Umbilical cord (tissue), 2 donors: ENCODE results near the gene FIGNL2. TPM values are rescaled to one million over a fixed set of nuclear protein-coding genes. Genes with fewer than 3 reads are reported as not detected.
A peak's percentile ranks its signal among the peaks of the same experiment; 100 is the strongest.
"Not testable (repeated sequence)": the region's sequence is repeated elsewhere in the genome, so short reads cannot be mapped to it uniquely, and the experiment has no call there.

Experiments used
- DNase-seq: peaks from one replicate; pipeline ENCODE4 v3.0.0-alpha.2; 2015; ENCODE audit warnings: low spot score
- total RNA-seq: library from RNA; depleted of rRNA; stranded (reverse); fragments of >200 nt; gene quantifications from one replicate; pipeline ENCODE4 v1.2.3, GENCODE V29; 2014; ENCODE audit warnings: low replicate concordance; ENCODE audit not compliant: insufficient read depth

Gene FIGNL2
- total RNA-seq, 1 donor from 2014 or later: 0.48 TPM

- DNase-seq: no peak
Measured at GRCh38 chr12:51818086-51818485, 30.4 kb downstream of the FIGNL2 start.

- no peak for DNase-seq
Measured at GRCh38 chr12:51817027-51817953, 31.2 kb downstream of the FIGNL2 start.

DNA sequence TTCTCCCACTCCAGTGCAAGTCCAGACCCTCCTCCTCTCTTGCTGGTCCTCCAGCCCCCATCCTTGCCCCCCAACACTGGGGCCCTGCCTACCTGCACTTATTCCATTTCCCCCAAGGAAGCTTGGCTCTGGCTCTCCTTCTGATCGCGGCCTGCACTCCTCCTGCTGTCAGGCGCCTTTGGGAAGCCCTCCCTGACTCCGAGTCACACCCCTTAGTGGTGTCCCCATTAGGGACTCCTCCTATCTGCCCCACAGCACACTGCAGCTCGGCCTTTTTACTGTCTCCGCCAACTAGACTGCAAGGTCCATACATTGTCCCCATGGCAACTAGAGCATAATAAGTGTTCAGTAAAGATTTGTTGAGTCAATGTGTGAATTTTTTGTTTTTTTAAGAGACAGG is 32.9 kb downstream of the FIGNL2 start:
- DNase-seq: no peak

DNA sequence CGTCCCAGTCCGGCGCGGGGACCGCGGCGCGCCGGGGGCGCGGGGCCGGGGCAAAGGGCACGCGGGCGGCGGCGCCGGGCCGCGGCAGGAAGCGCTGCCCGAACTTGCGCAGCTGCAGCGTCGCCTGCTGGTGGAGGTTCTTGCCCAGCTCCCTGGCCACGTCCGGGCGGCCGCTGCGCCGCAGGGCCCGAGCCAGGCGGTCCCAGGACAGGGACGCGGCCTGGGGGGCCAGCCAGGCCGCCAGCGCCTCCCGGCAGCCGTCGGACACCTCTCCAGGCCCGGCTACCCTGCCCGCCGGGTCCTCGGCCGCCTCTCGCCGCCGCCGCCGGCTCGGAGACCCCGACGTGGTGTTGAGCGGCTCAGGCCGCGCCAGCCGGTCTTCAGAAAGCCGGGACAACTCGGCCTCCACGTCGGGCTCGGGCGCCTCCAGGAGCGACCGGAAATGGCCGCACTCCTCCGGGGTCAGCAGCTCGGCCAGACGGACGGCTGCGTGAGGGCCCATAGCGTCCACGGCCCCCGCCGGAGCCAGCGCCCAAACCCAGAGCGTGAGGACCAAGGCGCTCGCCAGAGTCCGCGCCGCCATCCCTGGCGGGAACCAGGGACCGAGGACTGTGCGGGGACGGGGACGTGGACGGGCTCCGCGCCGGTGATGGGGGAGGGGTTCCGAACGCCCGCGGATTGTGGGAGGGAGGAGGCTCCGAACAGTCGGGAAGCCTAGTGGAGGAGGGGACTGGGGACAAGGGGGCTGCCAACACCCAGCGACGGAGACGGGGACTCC is 34.0 kb downstream of the FIGNL2 start:
- peak; percentile 76 for DNase-seq

DNA sequence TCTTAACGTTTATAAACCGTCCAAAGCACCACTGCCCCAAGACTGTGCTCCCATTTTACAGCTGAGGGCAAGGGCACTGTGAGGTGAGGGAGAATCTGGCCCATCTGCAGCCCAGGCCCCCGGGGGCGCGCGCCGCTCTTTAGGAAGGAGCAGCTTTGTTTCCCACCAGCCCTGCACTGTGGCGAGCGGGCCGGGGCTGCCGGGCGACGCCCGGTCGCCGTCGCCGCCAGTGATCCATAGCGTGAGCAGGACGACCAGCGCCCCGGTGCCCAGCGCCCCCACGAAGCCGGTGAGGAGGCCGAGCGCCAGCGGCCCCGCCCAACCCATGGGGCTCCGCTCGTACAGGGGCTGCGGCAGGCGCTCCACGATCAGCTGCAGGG is 34.6 kb downstream of the FIGNL2 start:
- DNase-seq: no peak

DNA sequence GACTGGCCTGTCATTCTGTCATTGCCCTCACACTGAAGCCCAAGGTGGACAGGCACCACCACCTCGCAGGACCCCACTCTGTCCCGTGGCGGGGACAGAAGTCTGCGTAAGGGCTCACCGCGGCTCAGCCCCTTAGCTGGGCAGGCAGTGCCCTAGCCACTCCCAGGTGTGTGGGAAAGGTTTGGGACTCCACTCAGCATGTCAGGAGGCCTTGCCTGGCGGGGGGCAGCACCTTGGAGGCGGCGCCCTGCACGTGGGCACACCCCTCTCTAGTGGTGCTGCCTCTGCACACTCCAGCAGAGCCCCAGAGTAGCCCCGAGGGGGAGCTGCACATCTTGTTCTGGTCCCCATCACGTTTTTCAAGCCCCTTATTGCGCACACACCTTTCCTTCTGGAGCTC is 35.6 kb downstream of the FIGNL2 start:
- DNase-seq: no peak

DNA sequence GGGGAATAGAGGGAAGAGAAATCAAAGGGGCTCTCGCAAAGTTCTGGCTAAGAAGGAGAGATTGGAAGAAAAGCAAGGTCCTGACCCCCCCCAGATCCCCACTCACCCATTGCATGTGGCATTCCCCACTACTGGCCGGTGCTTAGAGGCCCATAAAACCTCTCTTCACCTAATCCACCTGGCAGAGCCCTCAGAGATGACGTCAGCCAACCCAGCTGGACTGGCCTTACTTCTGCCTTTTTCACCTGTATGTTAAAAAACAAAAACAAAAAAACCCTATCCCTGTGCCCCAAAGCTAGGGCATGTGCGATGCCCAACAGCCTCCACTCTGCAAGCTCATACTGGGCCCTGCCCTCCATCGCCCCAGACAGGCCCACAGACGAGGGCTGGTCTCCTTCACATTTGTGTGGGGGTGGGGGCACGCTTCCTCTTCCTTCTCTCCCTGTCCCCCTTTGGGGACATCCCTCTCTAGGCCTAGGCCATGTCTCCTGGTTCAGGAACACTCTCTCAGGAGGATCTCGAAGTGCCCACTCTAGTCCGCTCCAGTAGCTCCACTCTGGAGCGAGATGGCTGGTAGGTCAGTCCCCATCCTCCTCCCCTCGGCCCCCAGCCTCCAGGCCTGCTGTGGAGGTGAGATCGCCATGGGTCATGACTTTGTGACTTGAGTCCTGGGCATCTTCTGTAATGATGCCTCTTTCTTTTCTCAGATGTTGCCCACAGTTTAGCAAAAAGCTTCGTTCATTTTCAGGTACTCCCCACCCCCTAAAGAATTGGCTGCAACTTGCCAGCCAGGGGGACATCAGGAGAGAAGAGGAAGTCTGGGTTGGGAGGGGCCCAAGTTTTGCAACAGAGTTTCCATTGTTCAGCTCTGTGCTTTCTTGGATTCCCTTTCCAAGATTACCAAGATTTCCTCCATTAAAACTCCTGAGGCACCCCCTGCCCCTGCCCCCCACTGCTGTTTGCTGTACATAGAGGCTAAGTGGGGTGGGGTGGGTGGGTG is 37.0 kb downstream of the FIGNL2 start:
- no peak for DNase-seq

- no peak for DNase-seq
Measured at GRCh38 chr12:51809193-51809592, 39.3 kb downstream of the FIGNL2 start.

GRCh38 chr12:51806896-51807295 is 41.6 kb downstream of the FIGNL2 start:
- no peak for DNase-seq

DNA sequence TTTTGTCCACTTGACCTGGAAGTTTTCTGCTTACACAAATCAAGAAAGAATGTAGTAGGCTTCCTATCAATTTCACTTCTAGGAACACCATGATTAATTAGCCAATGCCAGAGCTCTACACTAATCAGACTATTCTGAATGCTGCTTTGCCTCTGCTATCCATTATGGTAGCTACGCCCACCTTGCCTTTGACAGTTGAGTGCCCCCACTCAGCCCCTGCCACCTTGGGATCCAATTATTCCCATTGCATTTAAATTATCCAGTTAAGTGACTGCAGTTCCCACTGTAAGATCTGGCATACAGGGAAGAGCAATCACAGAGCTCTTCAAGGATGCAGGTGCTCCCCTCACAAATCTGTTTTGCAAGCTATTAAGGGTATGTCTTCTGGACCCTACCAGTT is 47.5 kb downstream of the FIGNL2 start:
- no peak for DNase-seq

- DNase-seq: no peak
Measured at GRCh38 chr12:51798501-51798900, 50.0 kb downstream of the FIGNL2 start.

DNA sequence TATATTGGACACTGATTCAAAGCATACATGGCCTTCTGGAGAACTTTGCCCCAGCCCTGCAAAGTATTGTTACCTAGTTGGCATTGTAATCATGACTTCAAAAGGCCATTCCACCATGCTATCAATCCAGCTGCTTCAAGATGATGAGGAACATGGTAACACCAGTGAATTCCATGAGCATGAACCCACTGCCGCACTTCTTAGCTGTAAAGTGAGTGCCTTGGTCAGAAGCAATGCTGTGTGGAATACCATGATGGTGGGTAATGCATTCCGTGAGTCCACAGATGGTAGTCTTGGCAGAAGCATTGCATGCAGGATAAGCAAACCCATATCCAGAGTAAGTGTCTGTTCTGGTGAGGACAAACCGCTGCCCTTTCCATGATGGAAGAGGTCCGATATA is 50.5 kb downstream of the FIGNL2 start:
- DNase-seq: not testable (repeated sequence)

DNA sequence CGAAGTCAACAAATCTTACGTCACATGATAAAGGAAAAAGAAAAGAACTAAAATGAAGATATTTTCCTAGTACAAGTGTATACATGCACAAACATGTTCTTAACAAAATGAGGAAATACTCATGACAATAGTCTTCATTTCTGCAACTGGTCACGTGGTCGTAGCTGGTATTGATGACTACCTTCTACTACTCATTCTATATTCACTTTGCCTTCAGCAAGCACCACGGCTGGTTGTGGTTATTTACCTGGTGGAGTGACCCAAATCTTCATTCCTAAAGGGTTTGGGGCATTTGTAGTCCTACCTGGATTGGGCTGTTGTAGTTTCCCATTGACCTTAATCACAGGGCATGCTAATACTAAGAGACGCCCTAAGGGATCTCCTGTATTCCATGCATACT is 51.2 kb downstream of the FIGNL2 start:
- no peak for DNase-seq

- no peak for DNase-seq
Measured at GRCh38 chr12:51793201-51793600, 55.3 kb downstream of the FIGNL2 start.

- DNase-seq: no peak
Measured at GRCh38 chr12:51792417-51792816, 56.1 kb downstream of the FIGNL2 start.

DNA sequence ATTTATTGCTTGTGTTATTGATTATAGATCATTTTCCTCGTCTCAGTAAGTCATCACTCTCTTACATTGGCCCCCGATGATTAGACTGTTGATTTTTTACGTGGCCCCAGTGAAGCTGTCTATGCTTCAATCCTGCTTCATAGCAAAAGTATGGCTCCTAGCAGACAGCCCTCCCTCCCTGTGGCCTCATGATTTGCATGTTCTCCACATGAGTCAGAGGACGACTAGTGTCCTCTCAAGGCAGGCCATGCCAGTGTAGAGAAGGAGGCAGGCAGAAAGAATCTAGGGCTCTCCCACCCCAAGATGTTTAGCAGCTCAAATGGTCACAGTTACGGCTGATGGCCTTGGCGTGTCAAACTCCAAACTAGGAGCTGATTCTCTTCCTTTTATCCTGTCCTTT is 59.6 kb downstream of the FIGNL2 start:
- DNase-seq: no peak

- no peak for DNase-seq
Measured at GRCh38 chr12:51785906-51786305, 62.6 kb downstream of the FIGNL2 start.

DNA sequence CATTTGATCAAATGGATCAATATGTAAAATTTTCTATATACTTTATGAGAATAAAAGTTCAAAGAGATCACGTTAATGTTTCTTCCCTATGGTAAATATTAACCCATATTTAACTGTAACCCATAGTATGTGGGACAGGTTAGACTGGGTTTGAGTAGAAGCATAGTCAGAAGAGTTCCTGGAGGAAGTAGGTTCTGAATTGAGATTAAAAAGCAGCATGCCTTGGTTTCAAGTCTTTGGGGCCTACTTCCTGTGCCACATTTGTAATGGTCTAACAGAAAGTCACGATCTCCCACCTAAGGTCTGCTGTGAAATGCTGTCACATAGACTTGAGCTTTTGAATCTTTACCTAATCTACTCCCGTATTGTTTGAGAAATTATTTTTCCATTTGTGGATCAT is 63.8 kb downstream of the FIGNL2 start:
- no peak for DNase-seq

DNA sequence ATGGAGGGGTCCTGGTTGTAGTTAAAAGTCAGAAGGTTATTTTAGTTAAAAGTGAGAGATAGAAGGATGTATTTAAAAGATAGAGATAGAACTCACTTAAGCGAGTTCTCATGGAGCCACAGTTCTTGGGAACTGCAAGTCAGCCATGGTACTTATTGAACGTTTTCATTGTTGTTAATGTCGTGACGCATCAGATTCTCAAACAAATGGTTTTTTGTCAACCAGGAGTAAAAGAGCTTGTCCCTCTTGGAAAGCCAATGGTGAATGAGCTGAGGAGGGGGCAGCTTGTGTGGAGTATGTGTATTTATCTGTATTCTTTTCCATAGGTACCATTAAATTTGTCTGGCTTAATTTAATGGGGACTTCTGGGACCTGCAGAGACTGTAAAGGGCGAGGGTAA is 68.6 kb downstream of the FIGNL2 start:
- DNase-seq: no peak

DNA sequence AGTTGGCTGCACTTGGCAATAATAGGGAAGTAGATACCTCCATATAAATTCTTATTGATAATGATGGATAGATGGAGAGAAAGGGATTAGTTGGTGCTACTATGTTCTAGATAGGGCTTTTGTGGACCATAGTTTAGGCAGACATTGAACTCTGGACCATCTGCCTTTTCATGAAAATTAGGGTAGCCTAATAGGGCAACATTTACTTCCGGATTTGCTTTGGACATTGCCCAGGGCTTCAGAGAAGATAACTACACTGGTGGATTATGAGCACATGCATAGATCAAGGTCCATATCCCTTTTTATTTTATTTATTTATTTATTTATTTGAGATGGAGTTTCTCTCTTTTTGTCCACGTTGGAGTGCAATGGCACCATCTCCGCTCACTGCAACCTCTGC is 70.5 kb downstream of the FIGNL2 start:
- DNase-seq: no peak

DNA sequence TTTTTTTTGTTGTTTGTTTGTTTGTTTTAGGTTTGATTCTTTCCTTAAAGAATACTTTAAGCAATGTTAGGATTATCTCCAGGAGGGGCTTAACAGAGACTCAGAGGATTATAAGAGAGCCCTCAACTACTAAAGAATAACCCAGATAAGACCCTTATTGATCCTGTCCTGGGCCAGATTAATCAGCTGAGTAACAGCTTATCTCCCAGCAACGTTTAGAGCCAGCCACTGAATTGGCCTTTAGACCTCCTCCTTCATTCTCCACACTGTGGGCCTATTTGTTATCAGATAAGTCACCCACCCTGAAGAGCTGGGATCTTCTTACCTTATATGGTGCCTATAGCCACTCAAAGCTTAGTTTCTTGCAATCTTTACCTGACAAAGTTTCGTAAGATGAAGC is 71.1 kb downstream of the FIGNL2 start:
- DNase-seq: no peak

DNA sequence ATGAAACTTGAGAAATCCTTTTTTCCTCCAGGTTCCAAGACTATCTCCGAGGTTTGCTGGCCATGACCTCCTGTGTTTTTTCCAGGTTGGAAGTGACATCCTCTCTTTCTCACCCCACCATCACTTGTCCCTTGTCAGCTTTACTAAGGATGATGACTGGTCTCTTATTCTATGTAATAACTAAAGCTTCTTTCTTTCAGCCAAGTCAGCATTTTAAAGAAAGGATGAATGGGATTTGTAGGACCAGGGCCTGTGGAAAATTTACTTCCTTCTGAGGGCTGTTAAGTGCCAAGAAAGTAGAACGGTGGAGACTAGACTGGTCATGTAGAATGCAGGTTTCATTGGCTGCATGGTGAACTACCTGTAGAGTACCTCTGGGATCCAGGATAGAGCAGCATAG is 73.6 kb downstream of the FIGNL2 start:
- DNase-seq: no peak
